LNCaP clone FGC (cell line): ENCODE results near the gene INKA2.

ENCODE experiments used
- DNase-seq: peaks from one replicate; pipeline ENCODE4 v3.0.0-alpha.2; 2011; ENCODE audit warnings: low read depth
- H3K4me3 ChIP-seq: 2 replicates; pipeline ENCODE4 v1.5.1; 2011; ENCODE audit warnings: mild to moderate bottlenecking, low read depth, low read length, control low read depth
- CTCF ChIP-seq: IDR thresholded peaks from 2 replicates; pipeline ENCODE4 v1.5.1; 2012; ENCODE audit warnings: mild to moderate bottlenecking; ENCODE audit not compliant: control insufficient read depth, insufficient read depth; ENCODE audit errors: extremely low read depth

Gene INKA2

GRCh38 chr1:111737216-111738132 lies 1.7 kb downstream of the INKA2 start:
- no peak for TF ChIP-seq CTCF
- H3K4me3 ChIP-seq = peak overlapping the region; percentile 62
- DNase-seq = no peak

- no peak for DNase-seq
- no peak for TF ChIP-seq CTCF
- H3K4me3 ChIP-seq = no peak overlapping the region
Observed at GRCh38 chr1:111736548-111737215, 2.5 kb downstream of the INKA2 start.

- no peak for DNase-seq
- no peak for TF ChIP-seq CTCF
- H3K4me3 ChIP-seq = no peak overlapping the region
Observed at GRCh38 chr1:111735858-111736544, 3.2 kb downstream of the INKA2 start.

GRCh38 chr1:111735321-111735720 lies 3.9 kb downstream of the INKA2 start:
- H3K4me3 ChIP-seq = no peak overlapping the region
- no peak for TF ChIP-seq CTCF
- no peak for DNase-seq

GRCh38 chr1:111734856-111735255 lies 4.3 kb downstream of the INKA2 start:
- H3K4me3 ChIP-seq = no peak overlapping the region
- DNase-seq = no peak
- no peak for TF ChIP-seq CTCF

- TF ChIP-seq CTCF = no peak
- DNase-seq = no peak
- H3K4me3 ChIP-seq = no peak overlapping the region
Observed at GRCh38 chr1:111734426-111734825, 4.8 kb downstream of the INKA2 start.
